H1 (cell line): ENCODE data around the gene TRAPPC3. TPM values are rescaled to one million over a fixed set of nuclear protein-coding genes. Genes with fewer than 3 reads are reported as not detected.
A peak's percentile ranks its signal among the peaks of the same experiment; 100 is the strongest.

Source experiments
- CTCF ChIA-PET: fragments of 300-600 bp; sonication (Branson Sonifier 250); formaldehyde crosslinking; loops from one replicate; lab custom pipeline; 2021; ENCODE audit not compliant: partially characterized antibody; lab: Charles Lee
- POLR2A ChIA-PET: fragments of 300-600 bp; sonication (Branson Sonifier 250); formaldehyde crosslinking; loops from one replicate; lab custom pipeline; 2021; ENCODE audit warnings: inconsistent platforms; ENCODE audit not compliant: partially characterized antibody; lab: Charles Lee
- DNase-seq, 2 experiments: peaks; one replicate each; pipeline versions ENCODE4 v3.0.0 to v3.0.0-alpha.2; 2010 to 2022; ENCODE audit warnings: low spot score in 2 of 2, low read depth in 1 of 2, mixed read lengths in 1 of 2
- FAIRE-seq: peaks from 2 replicates; lab custom pipeline; 2011; peaks lifted over from hg19 to GRCh38; lab: Jason Lieb, UNC
- H2AFZ ChIP-seq: 2 replicates; pipeline ENCODE4 v1.8.1; 2012; ENCODE audit warnings: low read length, inconsistent platforms
- H2AK5ac ChIP-seq: 2 replicates; pipeline ENCODE4 v1.6.1; 2013; ENCODE audit warnings: low read depth, low read length
- H2BK120ac ChIP-seq: replicated peaks from 2 replicates; pipeline ENCODE3; 2013; ENCODE audit warnings: low read depth, low read length, inconsistent platforms
- H2BK12ac ChIP-seq: 2 replicates; pipeline ENCODE4 v1.6.1; 2013; ENCODE audit warnings: low read depth, low read length
- H2BK15ac ChIP-seq: 2 replicates; pipeline ENCODE4 v1.6.1; 2013; ENCODE audit warnings: low read length
- H2BK20ac ChIP-seq: 2 replicates; pipeline ENCODE4 v1.6.1; 2013; ENCODE audit warnings: low read length
- H2BK5ac ChIP-seq: 2 replicates; pipeline ENCODE4 v1.6.1; 2013; ENCODE audit warnings: low read depth, low read length
- H3K14ac ChIP-seq: 2 replicates; pipeline ENCODE4 v1.6.1; 2013; ENCODE audit warnings: inconsistent platforms; ENCODE audit not compliant: insufficient read length
- H3K18ac ChIP-seq: 2 replicates; pipeline ENCODE4 v1.6.1; 2013; ENCODE audit warnings: low read length; ENCODE audit errors: extremely low read depth
- H3K23ac ChIP-seq: 2 replicates; pipeline ENCODE4 v1.6.1; 2013; ENCODE audit warnings: inconsistent platforms; ENCODE audit not compliant: insufficient read length
- H3K23me2 ChIP-seq: 2 replicates; pipeline ENCODE4 v1.6.1; 2013; ENCODE audit warnings: low read depth, low read length
- H3K27ac ChIP-seq: 2 replicates; pipeline ENCODE4 v1.6.1; 2011; ENCODE audit warnings: low read depth, low read length, inconsistent platforms
- H3K27me3 ChIP-seq, 4 experiments: replicated peaks in 1 of 4; 1 replicate in 1 of 4; 2 replicates in 3 of 4; pipeline versions ENCODE4 v1.6.1 to v1.8.1; 2011 to 2013; ENCODE audit warnings: low read length in 3 of 4, mild to moderate bottlenecking in 3 of 4, inconsistent platforms in 2 of 4, mixed read lengths in 2 of 4, moderate library complexity in 1 of 4; ENCODE audit not compliant: control insufficient read depth in 3 of 4, insufficient read depth in 3 of 4; ENCODE audit errors: extremely low read depth in 1 of 4
- H3K36me3 ChIP-seq, 4 experiments: 2 replicates each; pipeline versions ENCODE4 v1.6.1 to v1.8.1; 2011 to 2013; ENCODE audit warnings: mild to moderate bottlenecking in 4 of 4, low read length in 3 of 4, moderate library complexity in 2 of 4, control low read depth in 1 of 4, inconsistent platforms in 1 of 4; ENCODE audit not compliant: insufficient read depth in 4 of 4, control insufficient read depth in 2 of 4
- H3K4ac ChIP-seq: replicated peaks from 2 replicates; pipeline ENCODE3; 2013; ENCODE audit warnings: low read length, low read depth, mixed read lengths, inconsistent platforms; ENCODE audit not compliant: insufficient read length
- H3K4me1 ChIP-seq, 4 experiments: replicated peaks in 1 of 4; 1 replicate in 1 of 4; 2 replicates in 3 of 4; pipeline versions ENCODE4 v1.6.1 to v1.8.1; 2011 to 2013; ENCODE audit warnings: low read length in 3 of 4, inconsistent platforms in 2 of 4, mixed read lengths in 1 of 4; ENCODE audit not compliant: insufficient read depth in 4 of 4, control insufficient read depth in 3 of 4
- H3K4me2 ChIP-seq, 2 experiments: 2 replicates each; pipeline versions ENCODE4 v1.6.1 to v1.8.1; 2011 to 2013; ENCODE audit warnings: low read depth in 2 of 2, low read length in 2 of 2, control low read depth in 1 of 2, inconsistent platforms in 1 of 2, mild to moderate bottlenecking in 1 of 2; ENCODE audit not compliant: insufficient read depth in 1 of 2
- H3K4me3 ChIP-seq, 4 experiments: fragments of 200-600, 300-600 bp in 1 of 4; sonication (generic), shearing (Covaris generic), sonication (Bioruptor Twin) in 1 of 4; 2 replicates each; pipeline versions ENCODE4 v1.5.1 to v1.8.1; 2011 to 2016; ENCODE audit warnings: low read length in 4 of 4, low read depth in 3 of 4, control low read depth in 2 of 4, inconsistent platforms in 2 of 4, mild to moderate bottlenecking in 2 of 4, mixed read lengths in 1 of 4, moderate library complexity in 1 of 4; ENCODE audit not compliant: insufficient read depth in 2 of 4; ENCODE audit errors: extremely low read depth in 1 of 4
- H3K56ac ChIP-seq: replicated peaks from 2 replicates; pipeline ENCODE3; 2013; ENCODE audit warnings: low read depth, mild to moderate bottlenecking, mixed read lengths, low read length, inconsistent platforms; ENCODE audit not compliant: insufficient read length
- H3K79me1 ChIP-seq: 2 replicates; pipeline ENCODE4 v1.6.1; 2013; ENCODE audit warnings: low read depth, low read length, control low read depth
- H3K79me2 ChIP-seq, 2 experiments: 2 replicates each; pipeline versions ENCODE4 v1.6.1 to v1.8.1; 2012 to 2013; ENCODE audit warnings: low read length in 2 of 2, mild to moderate bottlenecking in 2 of 2, inconsistent platforms in 1 of 2; ENCODE audit not compliant: insufficient read depth in 2 of 2, control insufficient read depth in 1 of 2
- H3K9ac ChIP-seq, 4 experiments: replicated peaks in 1 of 4; 1 replicate in 1 of 4; 2 replicates in 3 of 4; pipeline versions ENCODE4 v1.6.1 to v1.8.1; 2011 to 2013; ENCODE audit warnings: low read depth in 3 of 4, low read length in 3 of 4, control low read depth in 2 of 4, mild to moderate bottlenecking in 2 of 4, moderate library complexity in 2 of 4, inconsistent platforms in 1 of 4; ENCODE audit errors: extremely low read depth in 1 of 4
- H3K9me3 ChIP-seq, 2 experiments: 2 replicates each; pipeline versions ENCODE4 v1.6.1 to v1.8.1; 2012 to 2013; ENCODE audit warnings: mild to moderate bottlenecking in 2 of 2, moderate library complexity in 2 of 2, control low read depth in 1 of 2, inconsistent platforms in 1 of 2, low read depth in 1 of 2, low read length in 1 of 2, mixed read lengths in 1 of 2; ENCODE audit not compliant: insufficient read depth in 2 of 2
- H4K20me1 ChIP-seq, 2 experiments: replicated peaks in 1 of 2; 2 replicates each; pipeline versions ENCODE3 to v1.8.1; 2011 to 2013; ENCODE audit warnings: inconsistent platforms in 2 of 2, low read length in 2 of 2, mild to moderate bottlenecking in 1 of 2; ENCODE audit not compliant: insufficient read depth in 2 of 2, control insufficient read depth in 1 of 2
- H4K5ac ChIP-seq: 2 replicates; pipeline ENCODE4 v1.6.1; 2013; ENCODE audit warnings: low read length, low read depth, mixed read lengths, inconsistent platforms; ENCODE audit not compliant: insufficient read length
- H4K8ac ChIP-seq: 2 replicates; pipeline ENCODE4 v1.8.0; 2013; ENCODE audit warnings: mild to moderate bottlenecking, moderate library complexity, low read length, inconsistent platforms; ENCODE audit not compliant: insufficient read depth; ENCODE audit errors: extremely low read depth
- H4K91ac ChIP-seq: replicated peaks from 2 replicates; pipeline ENCODE3; 2013; ENCODE audit warnings: low read length, mixed read lengths, inconsistent platforms; ENCODE audit not compliant: insufficient read length
- ASH2L ChIP-seq: fragments of 200-600, 300-600 bp; sonication (generic); IDR thresholded peaks from one replicate; pipeline ENCODE4 v1.7.1; 2017; ENCODE audit warnings: low read length
- CREB1 ChIP-seq: IDR thresholded peaks from 2 replicates; pipeline ENCODE4 v1.6.1; 2012; ENCODE audit warnings: inconsistent platforms
- KDM1A ChIP-seq: fragments of 200-600, 300-600 bp; sonication (generic); IDR thresholded peaks from 2 replicates; pipeline ENCODE4 v1.7.1; 2016; ENCODE audit warnings: mild to moderate bottlenecking, low read length, borderline replicate concordance
- MAX ChIP-seq: IDR thresholded peaks from 2 replicates; pipeline ENCODE4 v1.6.1; 2012; ENCODE audit warnings: inconsistent platforms
- SIN3A ChIP-seq, 2 experiments: IDR thresholded peaks in 1 of 2; conservative IDR thresholded peaks in 1 of 2; 2 replicates each; pipeline ENCODE4 v1.6.1; 2011 to 2012; ENCODE audit warnings: low read length in 2 of 2, improper control_type of control experiment in 1 of 2, low read depth in 1 of 2, mild to moderate bottlenecking in 1 of 2
- TBP ChIP-seq: IDR thresholded peaks from 2 replicates; pipeline ENCODE4 v1.6.1; 2011; ENCODE audit warnings: low read depth, low read length, improper control_type of control experiment
- WGBS, 2 experiments: shearing (Covaris generic) in 1 of 2; methylation state at CpG; one replicate each; pipeline versions ENCODE4 v1.1.6 to v1.1.7; 2013 to 2015; ENCODE audit warnings: low lambda C conversion rate in 2 of 2, mixed read lengths in 2 of 2, inconsistent platforms in 1 of 2, low coverage in 1 of 2, missing lambda C conversion rate in 1 of 2; ENCODE audit not compliant: insufficient replicate concordance in 2 of 2, insufficient coverage in 1 of 2, insufficient read length in 1 of 2; ENCODE audit errors: extremely low coverage in 1 of 2, missing lambda C conversion rate in 1 of 2; 5-methylcytosine and 5-hydroxymethylcytosine counted together
- polyA plus RNA-seq, 7 experiments: library from polyadenylated mRNA; depleted of rRNA in 3 of 7; stranded (reverse) in 5 of 7; unstranded in 2 of 7; fragments of >200 nt in 5 of 7; fragments of 200-250 nt in 2 of 7; gene quantifications; 1 replicate in 5 of 7; 2 replicates in 1 of 7; 4 replicates in 1 of 7; pipeline versions ENCODE4 v1.2.1 to v1.2.3, GENCODE V29; 2011 to 2013; ENCODE audit warnings: missing spikeins in 2 of 7, mixed read lengths in 2 of 7
- total RNA-seq: library from RNA; stranded (reverse); fragmentation: NEBNext Ultra II Directional; extraction: Animal tissue kit (Norgen Biotek cat#: 25700); gene quantifications from 2 replicates; pipeline ENCODE4 v1.2.1, GENCODE V29; 2021

The TRAPPC3 gene
- total and polyA plus RNA-seq, 2 of the 8 experiments (the other 6 are each of a cell fraction or from before 2014, with no cell fraction given) = 47.8 to 51.0 TPM

GRCh38 chr1:36118447-36119204 is 30.7 kb downstream of the TRAPPC3 start:
- H3K9me3 ChIP-seq = no peaks in the 10 kb centered on the region
- no peak overlapping the region for H4K5ac ChIP-seq
- DNase-seq = no peak
- no peak overlapping the region for H3K4me3 ChIP-seq
- FAIRE-seq = no peak
- no peak overlapping the region for H2BK120ac ChIP-seq
- 74% methylated on average over 10 of the region's 10 CpGs; no CpG with 5 or more reads in 1 of the 2 experiments for WGBS, 2 experiments
- H4K8ac ChIP-seq = peak overlapping the region; percentile 48; the same call in 1 of the 2 replicates
- no peaks in the 10 kb centered on the region for H3K36me3 ChIP-seq
- no peak overlapping the region for H2BK20ac ChIP-seq
- H2BK12ac ChIP-seq = no peak overlapping the region
- no peak overlapping the region for H3K56ac ChIP-seq
- H3K4ac ChIP-seq = no peak overlapping the region
- H3K27ac ChIP-seq = no peak overlapping the region
- no peak overlapping the region for H3K23ac ChIP-seq
- no peak overlapping the region; a peak in 1 of 4 replicates for H3K4me2 ChIP-seq
- no peak overlapping the region for H2AK5ac ChIP-seq
- H3K18ac ChIP-seq = no peak overlapping the region
- no peak overlapping the region for H2BK5ac ChIP-seq
- H3K14ac ChIP-seq = no peak overlapping the region
- POLR2A ChIA-PET = interaction anchor here (0.6 to 2.2 kb wide), 6 partner anchors 9 to 333 kb away, joined by 3 to 6 read pairs (median 4); no protein-coding TSS in a partner anchor
- H2AFZ ChIP-seq = no peak overlapping the region
- no peaks in the 10 kb centered on the region for H3K79me2 ChIP-seq
- TF ChIP-seq MAX = no peak
- no peak for TF ChIP-seq TBP
- no peak for TF ChIP-seq ASH2L
- no peak for TF ChIP-seq CREB1
- peak; percentile 77 for TF ChIP-seq KDM1A
- TF ChIP-seq SIN3A (conservative IDR thresholded peaks at IDR 0.05 in 1 of 2, IDR thresholded peaks at IDR 0.05 in 1 of 2; ENCODE audit: low read depth in 1 of 2, low read length in 2 of 2) = no peak
- H3K27me3 ChIP-seq = peaks cover 0 to 8% (median 5%) of the 10 kb centered on the region in 4 experiments; a peak in 5 of 7 replicates
- H3K4me1 ChIP-seq = peaks cover 0 to 10% (median 5%) of the 10 kb centered on the region in 4 experiments; a peak in 5 of 7 replicates
- H2BK15ac ChIP-seq = no peak overlapping the region
- no peak overlapping the region for H3K9ac ChIP-seq
- H4K91ac ChIP-seq = no peak overlapping the region
- no peaks in the 10 kb centered on the region for H3K79me1 ChIP-seq
- H4K20me1 ChIP-seq = no peaks in the 10 kb centered on the region
- H3K23me2 ChIP-seq = no peaks in the 10 kb centered on the region
- CTCF ChIA-PET = interaction anchor here (1.0 to 32.6 kb wide), 8 partner anchors 12 to 97 kb away, joined by 3 to 738 read pairs (median 14); partner anchors contain the start of gene TRAPPC3
